Measurements from ENCODE around the gene TSTD2.

The TSTD2 gene

DNA sequence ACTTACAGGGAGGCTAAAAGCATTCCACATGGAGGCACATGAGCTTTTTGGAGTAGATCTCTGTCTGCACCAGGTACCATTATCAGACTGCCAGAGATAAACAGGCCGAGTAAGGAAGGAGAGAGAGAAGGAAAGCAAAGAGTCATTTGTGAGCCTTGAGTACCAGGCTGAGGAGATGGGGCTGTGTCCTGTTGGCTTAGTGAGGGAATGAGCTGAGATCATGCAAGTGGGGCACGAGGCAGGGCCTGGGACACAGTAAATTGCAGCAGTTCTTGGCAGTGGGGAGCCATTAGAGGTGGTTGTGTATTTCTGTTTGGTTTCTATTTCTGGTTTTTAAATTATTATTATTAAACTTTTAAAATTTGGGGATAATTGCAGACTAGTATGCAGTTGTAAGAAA is 53.3 kb downstream of the TSTD2 start:
- Histone ChIP-seq H3K27ac (ENCODE audit: low read depth, low read length, poor library complexity, severe bottlenecking) (no peak overlapping the region), H3K9me3 (ENCODE audit: low read length) (no peaks in the 10 kb centered on the region), H4K20me1 (ENCODE audit: insufficient read depth, low read length) (no peaks in the 10 kb centered on the region), H3K9ac (ENCODE audit: low read length) (no peak overlapping the region), H3K79me2 (ENCODE audit: insufficient read depth, low read length) (no peaks in the 10 kb centered on the region), H3K27me3 (ENCODE audit: insufficient read depth, low read length) (no peaks in the 10 kb centered on the region; the same call in 1 of the 2 replicates), H3K9me2 (ENCODE audit: low read depth, low read length) (no peaks in the 10 kb centered on the region), H3F3A (ENCODE audit: insufficient read depth, low read length) (no peaks in the 10 kb centered on the region), H2AFZ (ENCODE audit: low read length) (no peak overlapping the region), H3K36me3 (ENCODE audit: insufficient read depth, low read length) (no peaks in the 10 kb centered on the region), H3K4me1 (ENCODE audit: insufficient read depth, low read length, severe bottlenecking) (no peaks in the 10 kb centered on the region), H3K4me2 (ENCODE audit: low read length) (no peak overlapping the region), H3K4me3 (ENCODE audit: low read depth, low read length, poor library complexity, severe bottlenecking) (no peak overlapping the region)
- no peak for TF ChIP-seq EZH2 (IDR thresholded peaks at IDR 0.05; ENCODE audit: borderline replicate concordance, low read length)
- TF ChIP-seq, protein P1, sequence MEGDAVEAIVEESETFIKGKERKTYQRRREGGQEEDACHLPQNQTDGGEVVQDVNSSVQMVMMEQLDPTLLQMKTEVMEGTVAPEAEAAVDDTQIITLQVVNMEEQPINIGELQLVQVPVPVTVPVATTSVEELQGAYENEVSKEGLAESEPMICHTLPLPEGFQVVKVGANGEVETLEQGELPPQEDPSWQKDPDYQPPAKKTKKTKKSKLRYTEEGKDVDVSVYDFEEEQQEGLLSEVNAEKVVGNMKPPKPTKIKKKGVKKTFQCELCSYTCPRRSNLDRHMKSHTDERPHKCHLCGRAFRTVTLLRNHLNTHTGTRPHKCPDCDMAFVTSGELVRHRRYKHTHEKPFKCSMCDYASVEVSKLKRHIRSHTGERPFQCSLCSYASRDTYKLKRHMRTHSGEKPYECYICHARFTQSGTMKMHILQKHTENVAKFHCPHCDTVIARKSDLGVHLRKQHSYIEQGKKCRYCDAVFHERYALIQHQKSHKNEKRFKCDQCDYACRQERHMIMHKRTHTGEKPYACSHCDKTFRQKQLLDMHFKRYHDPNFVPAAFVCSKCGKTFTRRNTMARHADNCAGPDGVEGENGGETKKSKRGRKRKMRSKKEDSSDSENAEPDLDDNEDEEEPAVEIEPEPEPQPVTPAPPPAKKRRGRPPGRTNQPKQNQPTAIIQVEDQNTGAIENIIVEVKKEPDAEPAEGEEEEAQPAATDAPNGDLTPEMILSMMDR (IDR thresholded peaks at IDR 0.05; ENCODE audit: low read length), result no peak

DNA sequence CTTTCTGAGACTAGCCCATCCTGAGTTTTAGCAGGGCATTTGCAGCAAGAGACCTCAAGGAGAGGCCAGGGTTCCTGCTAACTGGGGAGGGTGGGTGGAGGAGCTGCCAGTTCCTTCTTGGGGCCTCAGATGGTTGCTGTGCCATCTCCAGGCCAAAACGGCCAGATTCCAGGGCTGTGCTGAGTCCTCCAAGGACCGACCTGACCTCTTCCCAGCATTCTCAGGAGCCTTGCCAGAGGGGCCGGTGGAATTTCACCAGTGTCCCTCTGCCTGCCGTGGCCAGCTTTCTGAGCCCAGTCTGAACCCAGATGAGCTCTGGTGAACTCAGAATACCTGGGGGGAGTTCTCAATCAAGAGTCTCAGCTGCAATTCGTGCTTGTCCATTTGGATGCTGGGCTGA is 54.3 kb downstream of the TSTD2 start:
- Histone ChIP-seq H2AFZ (ENCODE audit: low read length) (no peak overlapping the region), H3K27me3 (ENCODE audit: insufficient read depth, low read length) (no peaks in the 10 kb centered on the region; the same call in 1 of the 2 replicates), H4K20me1 (ENCODE audit: insufficient read depth, low read length) (no peaks in the 10 kb centered on the region), H3K27ac (ENCODE audit: low read depth, low read length, poor library complexity, severe bottlenecking) (no peak overlapping the region), H3K4me2 (ENCODE audit: low read length) (no peak overlapping the region), H3K36me3 (ENCODE audit: insufficient read depth, low read length) (no peaks in the 10 kb centered on the region), H3K4me3 (ENCODE audit: low read depth, low read length, poor library complexity, severe bottlenecking) (no peak overlapping the region), H3K79me2 (ENCODE audit: insufficient read depth, low read length) (no peaks in the 10 kb centered on the region), H3K4me1 (ENCODE audit: insufficient read depth, low read length, severe bottlenecking) (no peaks in the 10 kb centered on the region), H3F3A (ENCODE audit: insufficient read depth, low read length) (no peaks in the 10 kb centered on the region), H3K9me3 (ENCODE audit: low read length) (no peaks in the 10 kb centered on the region), H3K9me2 (ENCODE audit: low read depth, low read length) (no peaks in the 10 kb centered on the region), H3K9ac (ENCODE audit: low read length) (no peak overlapping the region)
- TF ChIP-seq EZH2 (IDR thresholded peaks at IDR 0.05; ENCODE audit: borderline replicate concordance, low read length), result no peak
- TF ChIP-seq, protein P1 (IDR thresholded peaks at IDR 0.05; ENCODE audit: low read length), result no peak

DNA sequence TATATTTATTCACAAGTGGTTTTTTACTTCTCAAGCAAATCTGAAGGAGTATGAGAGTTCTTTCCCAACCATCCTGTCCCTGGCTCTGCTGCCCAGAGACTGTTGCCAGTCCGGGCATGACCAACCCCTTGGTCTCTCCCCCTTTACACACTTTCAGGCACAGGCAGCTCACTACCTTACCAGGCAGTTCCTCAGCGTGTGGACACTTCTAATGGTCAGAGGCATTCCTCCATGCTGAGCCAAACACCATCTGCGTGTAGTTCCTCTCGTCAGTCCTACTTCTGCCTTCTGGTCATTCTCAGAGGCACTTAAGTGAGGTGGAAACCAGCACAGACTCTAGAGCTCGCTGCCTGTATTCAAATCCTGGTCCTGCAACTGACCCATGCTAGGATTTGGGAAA is 56.1 kb downstream of the TSTD2 start:
- H3K4me2 ChIP-seq (ENCODE audit: low read length), result no peak overlapping the region
- H3K4me1 ChIP-seq (ENCODE audit: insufficient read depth, low read length, severe bottlenecking), result no peaks in the 10 kb centered on the region
- no peak overlapping the region for H2AFZ ChIP-seq (ENCODE audit: low read length)
- TF ChIP-seq EZH2 (IDR thresholded peaks at IDR 0.05; ENCODE audit: borderline replicate concordance, low read length), result no peak
- TF ChIP-seq, protein P1 (IDR thresholded peaks at IDR 0.05; ENCODE audit: low read length), result no peak
- H3F3A ChIP-seq (ENCODE audit: insufficient read depth, low read length), result no peaks in the 10 kb centered on the region
- no peaks in the 10 kb centered on the region; the same call in 1 of the 2 replicates for H3K27me3 ChIP-seq (ENCODE audit: insufficient read depth, low read length)
- H3K36me3 ChIP-seq (ENCODE audit: insufficient read depth, low read length), result no peaks in the 10 kb centered on the region
- H3K9me3 ChIP-seq (ENCODE audit: low read length), result no peaks in the 10 kb centered on the region
- no peaks in the 10 kb centered on the region for H3K79me2 ChIP-seq (ENCODE audit: insufficient read depth, low read length)
- H3K9ac ChIP-seq (ENCODE audit: low read length), result no peak overlapping the region
- no peaks in the 10 kb centered on the region for H4K20me1 ChIP-seq (ENCODE audit: insufficient read depth, low read length)
- no peaks in the 10 kb centered on the region for H3K9me2 ChIP-seq (ENCODE audit: low read depth, low read length)
- no peak overlapping the region for H3K27ac ChIP-seq (ENCODE audit: low read depth, low read length, poor library complexity, severe bottlenecking)
- H3K4me3 ChIP-seq (ENCODE audit: low read depth, low read length, poor library complexity, severe bottlenecking), result no peak overlapping the region
